ENCODE results near the gene KPNA6.

KPNA6 gene

GRCh38 chr1:32198237-32199042, 90.6 kb downstream of the KPNA6 start:
- H3K4me3 ChIP-seq (ENCODE audit: low read length), result no peak overlapping the region
- H3K9me3 ChIP-seq (ENCODE audit: control insufficient read depth, low read length), result no peaks in the 10 kb centered on the region
- peaks cover 17% of the 10 kb centered on the region for H3K36me3 ChIP-seq (ENCODE audit: control insufficient read depth, insufficient read depth, low read length)
- H3K9ac ChIP-seq (ENCODE audit: low read length), result no peak overlapping the region
- no peaks in the 10 kb centered on the region for H3K27me3 ChIP-seq (ENCODE audit: control insufficient read depth, insufficient read depth, low read length)
- H3K4me1 ChIP-seq (ENCODE audit: control insufficient read depth, insufficient read depth, low read length), result peaks cover 23% of the 10 kb centered on the region

GRCh38 chr1:32199043-32199716, 91.3 kb downstream of the KPNA6 start:
- Histone ChIP-seq H3K4me3 (ENCODE audit: low read length) (no peak overlapping the region), H3K36me3 (ENCODE audit: control insufficient read depth, insufficient read depth, low read length) (peaks cover 13% of the 10 kb centered on the region), H3K9me3 (ENCODE audit: control insufficient read depth, low read length) (no peaks in the 10 kb centered on the region), H3K9ac (ENCODE audit: low read length) (no peak overlapping the region), H3K4me1 (ENCODE audit: control insufficient read depth, insufficient read depth, low read length) (peaks cover 23% of the 10 kb centered on the region), H3K27me3 (ENCODE audit: control insufficient read depth, insufficient read depth, low read length) (no peaks in the 10 kb centered on the region)

GRCh38 chr1:32199717-32200072, 91.8 kb downstream of the KPNA6 start:
- H3K36me3 ChIP-seq (ENCODE audit: control insufficient read depth, insufficient read depth, low read length), result peaks cover 10% of the 10 kb centered on the region
- peaks cover 23% of the 10 kb centered on the region for H3K4me1 ChIP-seq (ENCODE audit: control insufficient read depth, insufficient read depth, low read length)
- H3K9ac ChIP-seq (ENCODE audit: low read length), result peak overlapping the region; percentile 69
- H3K27me3 ChIP-seq (ENCODE audit: control insufficient read depth, insufficient read depth, low read length), result no peaks in the 10 kb centered on the region
- H3K4me3 ChIP-seq (ENCODE audit: low read length), result no peak overlapping the region
- H3K9me3 ChIP-seq (ENCODE audit: control insufficient read depth, low read length), result no peaks in the 10 kb centered on the region

GRCh38 chr1:32200226-32201010, 92.6 kb downstream of the KPNA6 start, which contains the start of gene CCDC28B:
Gene CCDC28B (plus strand): TSS chr1:32200595. CDS start chr1:32201936, 1,341 bp downstream.
- peaks cover 10% of the 10 kb centered on the region for H3K36me3 ChIP-seq (ENCODE audit: control insufficient read depth, insufficient read depth, low read length)
- H3K27me3 ChIP-seq (ENCODE audit: control insufficient read depth, insufficient read depth, low read length), result no peaks in the 10 kb centered on the region
- peak within 1 kb of the TSS; percentile 69 for H3K9ac ChIP-seq (ENCODE audit: low read length)
- peak within 1 kb of the TSS; percentile 62 for H3K4me3 ChIP-seq (ENCODE audit: low read length)
- peaks cover 23% of the 10 kb centered on the region for H3K4me1 ChIP-seq (ENCODE audit: control insufficient read depth, insufficient read depth, low read length)
- H3K9me3 ChIP-seq (ENCODE audit: control insufficient read depth, low read length), result no peaks in the 10 kb centered on the region

- Histone ChIP-seq H3K9me3 (ENCODE audit: control insufficient read depth, low read length) (no peaks in the 10 kb centered on the region), H3K4me1 (ENCODE audit: control insufficient read depth, insufficient read depth, low read length) (peaks cover 27% of the 10 kb centered on the region), H3K4me3 (ENCODE audit: low read length) (peak overlapping the region; percentile 9), H3K27me3 (ENCODE audit: control insufficient read depth, insufficient read depth, low read length) (no peaks in the 10 kb centered on the region), H3K9ac (ENCODE audit: low read length) (peak overlapping the region; percentile 6), H3K36me3 (ENCODE audit: control insufficient read depth, insufficient read depth, low read length) (peaks cover 7% of the 10 kb centered on the region)
Observed at GRCh38 chr1:32201011-32201855, 93.4 kb downstream of the KPNA6 start.

- H3K27me3 ChIP-seq (ENCODE audit: control insufficient read depth, insufficient read depth, low read length), result no peaks in the 10 kb centered on the region
Observed at GRCh38 chr1:32204943-32205361, 97.1 kb downstream of the KPNA6 start.

DNA sequence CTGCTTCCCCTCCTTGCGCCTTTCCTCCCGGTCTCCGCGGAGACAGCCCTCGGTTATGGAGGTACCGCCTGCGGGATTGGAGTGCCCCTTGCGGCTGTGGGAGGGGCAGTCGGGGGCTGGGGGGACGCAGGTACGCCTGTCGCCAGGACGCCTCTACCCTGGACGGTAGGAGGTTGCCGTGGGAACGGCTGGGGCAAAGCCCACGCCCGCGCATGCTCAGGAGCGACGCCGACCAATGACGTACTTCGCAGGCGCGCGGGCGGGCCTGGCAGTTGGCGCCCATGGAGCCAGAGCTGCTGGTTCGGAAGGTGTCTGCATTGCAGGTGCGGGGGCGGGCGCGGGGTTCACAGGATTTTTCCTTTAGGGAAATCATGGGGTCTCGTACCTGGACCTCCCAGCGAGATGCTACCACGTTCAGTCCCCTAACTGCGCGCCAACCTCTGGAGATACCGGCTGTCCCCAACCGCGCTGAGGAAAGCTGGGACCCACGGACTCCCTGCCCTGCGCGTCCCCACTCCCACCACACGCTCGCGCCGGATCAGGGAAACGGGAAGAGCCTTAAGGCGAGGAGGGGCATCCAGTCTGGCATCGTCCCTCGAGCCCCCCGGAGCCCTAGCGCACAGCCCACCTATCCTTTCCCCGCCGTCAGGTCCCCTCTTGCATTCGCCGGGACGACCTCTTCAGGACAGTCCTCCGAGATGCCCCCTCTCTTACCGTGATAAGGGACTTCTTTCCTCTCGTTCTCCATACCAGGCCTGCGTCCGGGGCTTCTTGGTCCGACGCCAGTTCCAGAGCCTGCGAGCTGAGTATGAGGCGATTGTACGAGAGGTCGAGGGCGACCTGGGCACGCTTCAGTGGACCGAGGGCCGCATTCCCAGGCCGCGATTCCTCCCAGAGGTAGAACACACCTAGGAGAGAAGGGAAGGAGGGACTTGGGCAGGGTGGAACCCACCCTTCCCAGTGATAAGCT, 97.8 kb downstream of the KPNA6 start, which contains the start of gene IQCC:
TSS of gene IQCC (plus strand) at position 271 of the 970 bp plus-strand sequence. CDS start at position 282, 11 bp downstream.
- Histone ChIP-seq H3K9ac (ENCODE audit: low read length) (peak within 1 kb of the TSS; percentile 73), H3K4me1 (ENCODE audit: control insufficient read depth, insufficient read depth, low read length) (peaks cover 41% of the 10 kb centered on the region), H3K27me3 (ENCODE audit: control insufficient read depth, insufficient read depth, low read length) (no peaks in the 10 kb centered on the region), H3K9me3 (ENCODE audit: control insufficient read depth, low read length) (no peaks in the 10 kb centered on the region), H3K4me3 (ENCODE audit: low read length) (peak within 1 kb of the TSS; percentile 32), H3K36me3 (ENCODE audit: control insufficient read depth, insufficient read depth, low read length) (no peaks in the 10 kb centered on the region)

More at GRCh38 chr1:32204943-32205361, 97.1 kb downstream of the KPNA6 start:
- Histone ChIP-seq H3K4me1 (ENCODE audit: control insufficient read depth, insufficient read depth, low read length) (peaks cover 47% of the 10 kb centered on the region), H3K36me3 (ENCODE audit: control insufficient read depth, insufficient read depth, low read length) (no peaks in the 10 kb centered on the region), H3K9me3 (ENCODE audit: control insufficient read depth, low read length) (no peaks in the 10 kb centered on the region), H3K9ac (ENCODE audit: low read length) (peak overlapping the region; percentile 73), H3K4me3 (ENCODE audit: low read length) (peak overlapping the region; percentile 32)

- Histone ChIP-seq H3K4me1 (ENCODE audit: control insufficient read depth, insufficient read depth, low read length) (peaks cover 31% of the 10 kb centered on the region), H3K9ac (ENCODE audit: low read length) (no peak overlapping the region), H3K4me3 (ENCODE audit: low read length) (no peak overlapping the region), H3K27me3 (ENCODE audit: control insufficient read depth, insufficient read depth, low read length) (no peaks in the 10 kb centered on the region), H3K36me3 (ENCODE audit: control insufficient read depth, insufficient read depth, low read length) (no peaks in the 10 kb centered on the region), H3K9me3 (ENCODE audit: control insufficient read depth, low read length) (no peaks in the 10 kb centered on the region)
Observed at GRCh38 chr1:32208469-32208868, 100.6 kb downstream of the KPNA6 start.

DNA sequence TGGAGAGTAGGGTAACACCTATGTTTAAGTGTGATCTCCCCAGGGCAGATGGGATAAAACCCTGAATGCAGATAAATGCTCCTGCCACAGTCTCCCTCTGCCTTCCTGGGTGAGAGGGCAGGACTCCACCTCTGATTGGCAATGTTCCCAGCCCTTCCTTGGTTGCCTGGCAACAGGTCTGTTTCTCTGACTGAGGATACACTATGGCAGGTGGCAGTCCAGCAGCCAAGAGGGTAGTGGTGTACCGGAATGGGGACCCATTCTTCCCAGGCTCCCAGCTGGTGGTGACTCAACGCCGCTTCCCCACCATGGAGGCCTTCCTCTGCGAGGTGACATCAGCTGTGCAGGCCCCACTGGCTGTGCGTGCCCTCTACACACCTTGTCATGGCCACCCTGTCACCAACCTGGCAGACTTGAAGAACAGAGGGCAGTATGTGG, 101.1 kb downstream of the KPNA6 start, which contains the start of gene DCDC2B:
TSS of gene DCDC2B (plus strand) at position 199 of the 438 bp plus-strand sequence. CDS start at position 204, 5 bp downstream.
- no peaks in the 10 kb centered on the region for H3K27me3 ChIP-seq (ENCODE audit: control insufficient read depth, insufficient read depth, low read length)
- H3K36me3 ChIP-seq (ENCODE audit: control insufficient read depth, insufficient read depth, low read length), result no peaks in the 10 kb centered on the region
- peaks cover 31% of the 10 kb centered on the region for H3K4me1 ChIP-seq (ENCODE audit: control insufficient read depth, insufficient read depth, low read length)
- no peak within 1 kb of the TSS for H3K4me3 ChIP-seq (ENCODE audit: low read length)
- H3K9ac ChIP-seq (ENCODE audit: low read length), result no peak within 1 kb of the TSS
- no peaks in the 10 kb centered on the region for H3K9me3 ChIP-seq (ENCODE audit: control insufficient read depth, low read length)

DNA sequence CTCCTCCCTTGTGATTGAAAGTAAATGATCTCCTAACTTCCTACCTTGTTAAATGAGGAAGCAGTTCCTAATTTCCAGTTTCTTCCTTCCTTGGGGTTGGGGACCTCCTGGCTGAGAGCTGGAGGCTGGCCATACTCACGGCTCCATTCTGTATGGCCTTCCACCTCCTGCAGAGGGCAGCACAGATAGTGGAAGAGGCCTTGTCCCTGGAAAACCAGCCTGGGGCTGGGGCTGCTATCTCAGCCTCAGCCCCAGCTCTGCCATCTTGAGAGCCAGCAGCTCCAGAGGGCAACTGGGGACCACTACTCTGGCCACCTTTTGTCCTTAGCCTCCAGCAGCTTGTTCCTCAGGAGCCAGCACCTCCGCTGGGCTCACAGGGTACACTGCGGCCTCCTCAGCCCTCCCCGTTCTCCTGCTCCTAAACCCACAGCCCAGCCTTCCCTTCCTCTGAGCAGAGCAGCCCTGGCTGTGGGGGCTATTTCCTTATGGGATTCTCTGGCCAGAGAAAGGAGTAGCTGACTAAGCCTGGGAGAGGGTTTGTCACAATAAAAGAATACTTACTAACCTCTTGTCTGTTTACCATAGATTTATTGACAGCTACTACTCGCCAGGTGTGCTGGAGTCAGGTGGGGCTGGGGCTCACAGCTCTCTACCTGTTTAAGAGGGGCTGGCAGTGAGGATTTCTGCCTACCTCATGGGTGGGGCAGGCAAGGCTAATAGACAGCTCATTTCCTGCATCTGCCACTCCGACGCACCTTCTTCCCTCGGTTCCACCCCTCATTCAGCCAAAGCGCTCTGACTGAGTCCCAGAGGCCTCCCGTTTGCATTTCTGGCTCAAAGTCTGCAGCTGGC, 108.0 kb downstream of the KPNA6 start:
- Histone ChIP-seq H3K9me3 (ENCODE audit: control insufficient read depth, low read length) (no peaks in the 10 kb centered on the region), H3K4me3 (ENCODE audit: low read length) (no peak overlapping the region), H3K4me1 (ENCODE audit: control insufficient read depth, insufficient read depth, low read length) (peaks cover 19% of the 10 kb centered on the region), H3K9ac (ENCODE audit: low read length) (no peak overlapping the region), H3K27me3 (ENCODE audit: control insufficient read depth, insufficient read depth, low read length) (no peaks in the 10 kb centered on the region), H3K36me3 (ENCODE audit: control insufficient read depth, insufficient read depth, low read length) (peaks cover 11% of the 10 kb centered on the region)

Data from mucosa of stomach (tissue), 1 donor.